GM12865 (cell line): ENCODE results near the gene CYP39A1.
"Not testable (repeated sequence)": the region's sequence is repeated elsewhere in the genome, so short reads cannot be mapped to it uniquely, and the experiment has no call there.

Source experiments
- DNase-seq: peaks from one replicate; pipeline ENCODE4 v3.0.0; 2010; ENCODE audit warnings: low read depth
- H3K4me3 ChIP-seq: 2 replicates; pipeline ENCODE4 v1.5.1; 2011; ENCODE audit warnings: mild to moderate bottlenecking, low read depth, low read length, control low read depth
- CTCF ChIP-seq: IDR thresholded peaks from 2 replicates; pipeline ENCODE4 v1.5.1; 2011; ENCODE audit warnings: low read length, control low read depth, low read depth, inconsistent platforms; ENCODE audit not compliant: insufficient read depth; ENCODE audit errors: missing control alignments

The CYP39A1 gene

GRCh38 chr6:46651006-46651405, 1.6 kb downstream of the CYP39A1 start:
- H3K4me3 ChIP-seq: no peak overlapping the region
- TF ChIP-seq CTCF: no peak
- no peak for DNase-seq

- TF ChIP-seq CTCF: no peak
- H3K4me3 ChIP-seq: no peak overlapping the region
- no peak for DNase-seq
Observed at GRCh38 chr6:46648869-46649492, 3.6 kb downstream of the CYP39A1 start.

GRCh38 chr6:46648108-46648507, 4.5 kb downstream of the CYP39A1 start:
- H3K4me3 ChIP-seq, DNase-seq: not testable (repeated sequence)

GRCh38 chr6:46645265-46645664, 7.4 kb downstream of the CYP39A1 start:
- H3K4me3 ChIP-seq: no peak overlapping the region
- DNase-seq: no peak
- no peak for TF ChIP-seq CTCF

- TF ChIP-seq CTCF: no peak
- DNase-seq: no peak
- H3K4me3 ChIP-seq: no peak overlapping the region
Observed at GRCh38 chr6:46642928-46643751, 9.5 kb downstream of the CYP39A1 start.

- DNase-seq: no peak
- H3K4me3 ChIP-seq: no peak overlapping the region
- no peak for TF ChIP-seq CTCF
Observed at GRCh38 chr6:46638650-46639049, 14.0 kb downstream of the CYP39A1 start.

- no peak for DNase-seq
- no peak overlapping the region for H3K4me3 ChIP-seq
- TF ChIP-seq CTCF: no peak
Observed at GRCh38 chr6:46637933-46638332, 14.7 kb downstream of the CYP39A1 start.
